A549 (cell line): ENCODE data around the gene MCTP1. TPM values are rescaled to one million over a fixed set of nuclear protein-coding genes. Genes with fewer than 3 reads are reported as not detected.

Experiments
- ATAC-seq, 2 experiments: fragments of 200-7000 bp in 1 of 2; fragments of >200 bp in 1 of 2; cut with Nextera tagmentation in 1 of 2; cut with Tn5 transposase in 1 of 2; 3 replicates each; pipeline versions ENCODE4 v1.8.0 to v1.9.1; 2018 to 2020; ENCODE audit warnings: mild to moderate bottlenecking in 1 of 2, moderate library complexity in 1 of 2
- CTCF ChIA-PET: fragments of 300-600 bp; sonication (Branson Sonifier 250); formaldehyde crosslinking; extraction: SDS; loops from one replicate; lab custom pipeline; 2021; ENCODE audit warnings: antibody characterized with exemption, inconsistent platforms; lab: Yijun Ruan, JAX
- POLR2A ChIA-PET: fragments of 350-600 bp; formaldehyde crosslinking; extraction: SDS; loops from one replicate; lab custom pipeline; 2021; ENCODE audit warnings: antibody characterized with exemption, inconsistent platforms; lab: Yijun Ruan, JAX
- DNase-seq, 2 experiments: peaks; one replicate each; pipeline versions ENCODE4 v3.0.0 to v3.0.0-alpha.2; 2011 to 2016; ENCODE audit warnings: low read depth in 1 of 2, low spot score in 1 of 2
- FAIRE-seq: peaks from 2 replicates; lab custom pipeline; 2011; peaks lifted over from hg19 to GRCh38; lab: Jason Lieb, UNC
- H3K27ac ChIP-seq, 2 experiments: fragments of >200 bp; sonication (Bioruptor Twin); formaldehyde crosslinking; 3 replicates each; pipeline ENCODE4 v1.5.1; 2016 to 2017
- H3K4me1 ChIP-seq: fragments of >200 bp; sonication (Bioruptor Twin); formaldehyde crosslinking; 3 replicates; pipeline ENCODE4 v1.6.1; 2016
- H3K4me2 ChIP-seq: fragments of >200 bp; sonication (Bioruptor Twin); formaldehyde crosslinking; 3 replicates; pipeline ENCODE4 v1.6.1; 2016
- H3K4me3 ChIP-seq: fragments of >200 bp; sonication (Bioruptor Twin); formaldehyde crosslinking; 3 replicates; pipeline ENCODE4 v1.5.1; 2016
- H3K9me3 ChIP-seq: fragments of >200 bp; sonication (Bioruptor Twin); formaldehyde crosslinking; 3 replicates; pipeline ENCODE4 v1.6.1; 2016
- BCL3 ChIP-seq: fragments of >200 bp; sonication (Bioruptor Twin); formaldehyde crosslinking; IDR thresholded peaks from 3 replicates; pipeline ENCODE4 v1.6.1; 2016
- CBX2 ChIP-seq: fragments of 200-600 bp; sonication (generic); IDR thresholded peaks from 2 replicates; pipeline ENCODE4 v1.6.1; 2016; ENCODE audit warnings: low read depth, mild to moderate bottlenecking, borderline replicate concordance
- CEBPB ChIP-seq, 2 experiments: fragments of >200 bp in 1 of 2; sonication (Bioruptor Twin) in 1 of 2; formaldehyde crosslinking in 1 of 2; IDR thresholded peaks; 2 replicates each; pipeline ENCODE4 v1.6.1; 2012 to 2016
- CHD2 ChIP-seq: fragments of 150-350 bp; IDR thresholded peaks from 2 replicates; pipeline ENCODE4 v1.6.1; 2014; ENCODE audit warnings: low read length; ENCODE audit not compliant: partially characterized antibody
- CHD4 ChIP-seq: fragments of 200-600 bp; sonication (generic); IDR thresholded peaks from 2 replicates; pipeline ENCODE4 v1.6.1; 2016; ENCODE audit warnings: antibody characterized with exemption, mild to moderate bottlenecking, borderline replicate concordance
- EHMT2 ChIP-seq: fragments of 200-600 bp; sonication (generic); IDR thresholded peaks from 2 replicates; pipeline ENCODE4 v1.6.1; 2016; ENCODE audit warnings: antibody characterized with exemption, low read depth, mild to moderate bottlenecking, moderate library complexity
- ELK1 ChIP-seq: fragments of 150-350 bp; IDR thresholded peaks from 2 replicates; pipeline ENCODE4 v1.6.1; 2014; ENCODE audit warnings: low read depth, mild to moderate bottlenecking, low read length
- EP300 ChIP-seq, 2 experiments: fragments of >200 bp; sonication (Bioruptor Twin); formaldehyde crosslinking; IDR thresholded peaks; 2 replicates in 1 of 2; 3 replicates in 1 of 2; pipeline ENCODE4 v1.6.1; 2016 to 2017
- ESRRA ChIP-seq: fragments of 150-350 bp; IDR thresholded peaks from 2 replicates; pipeline ENCODE4 v1.6.1; 2014; ENCODE audit warnings: mild to moderate bottlenecking, low read length, borderline replicate concordance
- FOSL2 ChIP-seq, 2 experiments: fragments of 450-650 bp in 1 of 2; fragments of >200 bp in 1 of 2; sonication (Bioruptor Twin) in 1 of 2; formaldehyde crosslinking; IDR thresholded peaks; 2 replicates each; pipeline versions ENCODE4 v1.5.0 to v1.6.1; 2016 to 2020; ENCODE audit warnings: mild to moderate bottlenecking in 1 of 2, moderate library complexity in 1 of 2
- GATA3 ChIP-seq: IDR thresholded peaks from 2 replicates; pipeline ENCODE4 v1.6.1; 2012; ENCODE audit warnings: borderline replicate concordance
- HEYL ChIP-seq: fragments of 250-450 bp; sonication (Bioruptor Pico); IDR thresholded peaks from 2 replicates; pipeline ENCODE4 v1.8.0; 2021; ENCODE audit warnings: mild to moderate bottlenecking, moderate library complexity
- HOXA7 ChIP-seq: fragments of 250-450 bp; sonication (Bioruptor Pico); IDR thresholded peaks from 2 replicates; pipeline ENCODE4 v1.5.0; 2020; ENCODE audit warnings: mild to moderate bottlenecking, moderate library complexity
- HOXB13 ChIP-seq: fragments of 250-450 bp; sonication (Bioruptor Pico); IDR thresholded peaks from 2 replicates; pipeline ENCODE4 v1.5.0; 2020; ENCODE audit warnings: low read depth, mild to moderate bottlenecking, moderate library complexity
- MAZ ChIP-seq: fragments of 150-350 bp; IDR thresholded peaks from 2 replicates; pipeline ENCODE4 v1.6.1; 2014; ENCODE audit warnings: antibody characterized with exemption, low read depth, low read length, borderline replicate concordance
- NR3C1 ChIP-seq: fragments of >200 bp; sonication (Bioruptor Twin); formaldehyde crosslinking; IDR thresholded peaks from 3 replicates; pipeline ENCODE4 v1.6.1; 2017
- PBX3 ChIP-seq: IDR thresholded peaks from 2 replicates; pipeline ENCODE4 v1.6.1; 2012
- POLR2A ChIP-seq: IDR thresholded peaks from 2 replicates; pipeline ENCODE4 v1.6.1; 2012; ENCODE audit warnings: mild to moderate bottlenecking, low read length
- POLR2AphosphoS2 ChIP-seq: conservative IDR thresholded peaks from 2 replicates; pipeline ENCODE4 v1.6.1; 2012; ENCODE audit warnings: low read length, improper control_type of control experiment, inconsistent platforms
- RCOR1 ChIP-seq: fragments of 150-350 bp; IDR thresholded peaks from 2 replicates; pipeline ENCODE4 v1.6.1; 2014; ENCODE audit warnings: antibody characterized with exemption, low read length, low read depth
- RNF2 ChIP-seq: fragments of 200-600 bp; sonication (generic); IDR thresholded peaks from 2 replicates; pipeline ENCODE4 v1.6.1; 2016; ENCODE audit warnings: low read depth, mild to moderate bottlenecking, antibody characterized with exemption, moderate library complexity, borderline replicate concordance
- TP53 ChIP-seq: fragments of 250-450 bp; sonication (Bioruptor Pico); IDR thresholded peaks from 2 replicates; pipeline ENCODE4 v1.5.0; 2021; ENCODE audit warnings: mild to moderate bottlenecking, moderate library complexity
- ZFP36 ChIP-seq: fragments of 450-650 bp; IDR thresholded peaks from 2 replicates; pipeline ENCODE4 v1.6.1; 2014; ENCODE audit warnings: borderline replicate concordance; ENCODE audit not compliant: partially characterized antibody
- ZSCAN20 ChIP-seq: fragments of 250-450 bp; sonication (Bioruptor Pico); IDR thresholded peaks from 2 replicates; pipeline ENCODE4 v1.8.0; 2022; ENCODE audit warnings: mild to moderate bottlenecking, moderate library complexity
- whole genome bisulfite sequencing: methylation state at CpG from one replicate; pipeline ENCODE4 v1.1.6; 2017; ENCODE audit errors: missing lambda C conversion rate; 5-methylcytosine and 5-hydroxymethylcytosine counted together
- polyA plus RNA-seq, 4 experiments: library from polyadenylated mRNA; depleted of rRNA in 3 of 4; stranded (reverse); fragments of >200 nt; fragmentation: RNase III in 1 of 4; extraction: RNeasy Plus Mini Kit Qiagen cat#74134 plus additional on column Dnase treatment in 1 of 4; gene quantifications; 2 replicates in 3 of 4; 3 replicates in 1 of 4; pipeline ENCODE4 v1.2.3, GENCODE V29; 2011 to 2017
- TF ChIP-seq, protein P1 (sequence below): fragments of 250-450 bp; sonication (Bioruptor Pico); IDR thresholded peaks from 2 replicates; pipeline ENCODE4 v1.5.0; 2020; ENCODE audit warnings: low read depth, mild to moderate bottlenecking, moderate library complexity

Gene MCTP1
- polyA plus RNA-seq, 2 of the 4 experiments (the other 2 are of a cell fraction): 5.4 to 6.9 TPM

DNA sequence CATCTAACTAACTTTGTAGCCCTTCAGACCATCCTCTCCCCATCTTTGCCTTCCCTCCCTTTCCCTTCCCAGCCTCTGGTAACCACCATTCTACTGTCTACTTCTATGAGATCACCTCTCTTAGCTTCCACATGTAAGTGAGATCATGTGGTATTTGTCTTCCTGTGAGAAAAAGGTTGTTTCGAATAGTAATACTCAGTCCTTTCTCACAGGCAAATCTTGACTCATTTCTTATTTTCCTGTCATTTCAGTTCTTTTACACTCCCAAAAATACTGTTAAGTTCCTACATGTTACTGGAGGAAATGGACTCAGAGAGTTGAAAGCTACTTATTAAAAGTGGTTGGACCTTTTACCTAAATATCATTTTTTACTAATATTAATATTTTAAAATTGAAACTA lies 584.3 kb downstream of the MCTP1 start:
- WGBS: 91% methylated on average over 1 of the region's 1 CpG
- ChIA-PET POLR2A (no interaction called here), CTCF (interaction anchor here (1.2 kb wide), 1 partner anchor 38 kb away, joined by 3 read pairs; no protein-coding TSS in a partner anchor)
- DNase-seq (no peak), ATAC-seq (no peak), FAIRE-seq (no peak)
- H3K4me1 ChIP-seq: peaks cover 17% of the 10 kb centered on the region; the same call in 1 of the 3 replicates
- H3K4me3 ChIP-seq: no peak overlapping the region
- no peaks in the 10 kb centered on the region for H3K9me3 ChIP-seq
- no peak overlapping the region for H3K4me2 ChIP-seq
- TF ChIP-seq HEYL (CRISPR knock-in tag) (no peak), FOSL2 (IDR thresholded peaks at IDR 0.05) (no peak), FOSL2 (CRISPR knock-in tag; IDR thresholded peaks at IDR 0.05) (no peak), ESRRA (no peak), RNF2 (no peak), EP300 (IDR thresholded peaks at IDR 0.05) (no peak), CHD2 (no peak), HOXB13 (CRISPR knock-in tag) (no peak), ELK1 (no peak), TP53 (CRISPR knock-in tag) (no peak), NR3C1 (no peak), PBX3 (no peak), GATA3 (no peak), ZFP36 (no peak), CHD4 (no peak), RCOR1 (no peak)
- TF ChIP-seq, protein P1, sequence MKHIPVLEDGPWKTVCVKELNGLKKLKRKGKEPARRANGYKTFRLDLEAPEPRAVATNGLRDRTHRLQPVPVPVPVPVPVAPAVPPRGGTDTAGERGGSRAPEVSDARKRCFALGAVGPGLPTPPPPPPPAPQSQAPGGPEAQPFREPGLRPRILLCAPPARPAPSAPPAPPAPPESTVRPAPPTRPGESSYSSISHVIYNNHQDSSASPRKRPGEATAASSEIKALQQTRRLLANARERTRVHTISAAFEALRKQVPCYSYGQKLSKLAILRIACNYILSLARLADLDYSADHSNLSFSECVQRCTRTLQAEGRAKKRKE (CRISPR knock-in tag): no peak
- H3K27ac ChIP-seq: no peak overlapping the region

DNA sequence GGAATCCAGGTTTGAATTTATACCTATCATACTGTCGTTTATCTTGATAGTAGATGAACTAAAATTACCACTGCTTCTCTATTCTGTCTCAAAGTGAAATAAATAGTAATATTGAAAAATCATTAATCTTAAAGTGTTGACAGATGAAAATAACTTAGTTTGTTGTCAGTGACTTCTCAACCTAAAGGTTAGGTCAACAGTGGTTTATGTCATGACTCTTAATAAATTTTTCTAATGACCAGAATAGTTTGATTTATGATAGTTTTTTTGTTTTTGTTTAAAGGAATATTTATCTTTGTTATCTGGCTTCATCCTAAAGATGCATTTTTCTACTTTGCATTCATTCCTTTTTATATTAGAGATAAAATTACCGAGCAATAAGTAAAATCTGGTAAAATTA lies 585.3 kb downstream of the MCTP1 start:
- H3K27ac ChIP-seq: no peak overlapping the region
- WGBS: 73% methylated on average over 2 of the region's 2 CpGs
- H3K9me3 ChIP-seq: no peaks in the 10 kb centered on the region
- ATAC-seq (no peak), DNase-seq (no peak), FAIRE-seq (no peak)
- ChIA-PET CTCF (no interaction called here), POLR2A (no interaction called here)
- no peak overlapping the region; the same call in 2 of the 3 replicates for H3K4me2 ChIP-seq
- 0 out of 3 replicates have a peak, but pooled peaks cover 8% of the 10 kb centered on the region for H3K4me1 ChIP-seq
- no peak overlapping the region for H3K4me3 ChIP-seq
- TF ChIP-seq BCL3 (no peak), ZSCAN20 (CRISPR knock-in tag) (no peak), CEBPB (IDR thresholded peaks at IDR 0.05) (no peak), POLR2AphosphoS2 (no peak), POLR2A (no peak), EHMT2 (no peak), CBX2 (no peak), ELK1 (no peak), MAZ (no peak), HOXA7 (CRISPR knock-in tag) (no peak)
